HEK293 (cell line): ENCODE data around the gene TRMT61A.

Source experiments
- CTCF ChIA-PET: fragments of 350-600 bp; formaldehyde crosslinking; extraction: SDS; loops from one replicate; lab custom pipeline; 2021; ENCODE audit warnings: antibody characterized with exemption; lab: Yijun Ruan, JAX
- POLR2A ChIA-PET: fragments of 300-600 bp; formaldehyde crosslinking; extraction: SDS; loops from one replicate; lab custom pipeline; 2020; ENCODE audit warnings: antibody characterized with exemption, inconsistent platforms; lab: Yijun Ruan, JAX
- H3K27ac ChIP-seq: fragments of 200-500 bp; sonication (Bioruptor generic); 2 replicates; pipeline ENCODE4 v1.5.1; 2014; ENCODE audit warnings: low read depth, low read length, control low read depth, inconsistent platforms; ENCODE audit errors: extremely low read depth
- H3K36me3 ChIP-seq, 2 experiments: fragments of 200-500 bp in 1 of 2; sonication (Bioruptor generic) in 1 of 2; 1 replicate in 1 of 2; 2 replicates in 1 of 2; pipeline ENCODE4 v1.5.1; 2014 to 2017; ENCODE audit warnings: inconsistent platforms in 2 of 2, low read length in 2 of 2; ENCODE audit not compliant: control insufficient read depth in 2 of 2, insufficient read depth in 1 of 2
- H3K4me1 ChIP-seq: fragments of 200-500 bp; sonication (Bioruptor generic); 2 replicates; pipeline ENCODE4 v1.5.1; 2014; ENCODE audit warnings: mild to moderate bottlenecking, low read length, inconsistent platforms; ENCODE audit not compliant: control insufficient read depth, insufficient read depth
- H3K4me3 ChIP-seq: 2 replicates; pipeline ENCODE4 v1.5.1; 2011; ENCODE audit warnings: low read depth, mild to moderate bottlenecking, control low read depth, low read length, moderate library complexity
- H3K9me3 ChIP-seq: fragments of 200-500 bp; sonication (Bioruptor generic); 2 replicates; pipeline ENCODE4 v1.5.1; 2014; ENCODE audit warnings: low read depth, low read length, inconsistent platforms; ENCODE audit not compliant: control insufficient read depth, insufficient read depth
- IKZF3 ChIP-seq: fragments of 450-650 bp; IDR thresholded peaks from 2 replicates; pipeline ENCODE4 v1.5.0; 2018; ENCODE audit warnings: missing biosample characterization, mild to moderate bottlenecking, missing genetic modification characterization, moderate library complexity
- KLF10 ChIP-seq: fragments of 450-650 bp; IDR thresholded peaks from 2 replicates; pipeline ENCODE4 v1.5.1; 2018; ENCODE audit warnings: missing biosample characterization, mild to moderate bottlenecking, missing genetic modification characterization
- SALL2 ChIP-seq: fragments of 450-650 bp; formaldehyde crosslinking; IDR thresholded peaks from 2 replicates; pipeline ENCODE4 v1.5.0; 2017; ENCODE audit warnings: missing biosample characterization, mild to moderate bottlenecking, missing genetic modification characterization, borderline replicate concordance
- SCRT1 ChIP-seq: fragments of 450-650 bp; formaldehyde crosslinking; IDR thresholded peaks from 2 replicates; pipeline ENCODE4 v1.5.1; 2016; ENCODE audit warnings: missing biosample characterization, missing genetic modification characterization, borderline replicate concordance
- TRIM28 ChIP-seq: IDR thresholded peaks from 2 replicates; pipeline ENCODE4 v1.6.1; 2011; ENCODE audit warnings: low read length, control low read depth, borderline replicate concordance
- ZBTB20 ChIP-seq: fragments of 450-650 bp; formaldehyde crosslinking; IDR thresholded peaks from 2 replicates; pipeline ENCODE4 v1.5.1; 2016; ENCODE audit warnings: missing biosample characterization, missing genetic modification characterization
- ZFHX2 ChIP-seq: fragments of 450-650 bp; formaldehyde crosslinking; conservative IDR thresholded peaks from 2 replicates; pipeline ENCODE4 v1.5.1; 2016; ENCODE audit warnings: missing biosample characterization, missing genetic modification characterization
- ZFP3 ChIP-seq: fragments of 450-650 bp; formaldehyde crosslinking; IDR thresholded peaks from 2 replicates; pipeline ENCODE4 v1.5.1; 2016; ENCODE audit warnings: low read depth, missing biosample characterization, missing genetic modification characterization
- ZFP37 ChIP-seq: fragments of 450-650 bp; formaldehyde crosslinking; IDR thresholded peaks from 2 replicates; pipeline ENCODE4 v1.5.1; 2016; ENCODE audit warnings: missing biosample characterization, missing genetic modification characterization
- ZNF132 ChIP-seq: fragments of 450-650 bp; formaldehyde crosslinking; IDR thresholded peaks from 2 replicates; pipeline ENCODE4 v1.5.1; 2017; ENCODE audit warnings: missing biosample characterization, missing genetic modification characterization, borderline replicate concordance
- ZNF155 ChIP-seq: fragments of 450-650 bp; formaldehyde crosslinking; IDR thresholded peaks from 2 replicates; pipeline ENCODE4 v1.5.1; 2016; ENCODE audit warnings: missing biosample characterization, missing genetic modification characterization
- ZNF24 ChIP-seq: fragments of 450-650 bp; formaldehyde crosslinking; IDR thresholded peaks from 2 replicates; pipeline ENCODE4 v1.5.1; 2016; ENCODE audit warnings: missing biosample characterization, missing genetic modification characterization
- ZNF423 ChIP-seq: fragments of 450-650 bp; formaldehyde crosslinking; IDR thresholded peaks from 2 replicates; pipeline ENCODE4 v1.5.1; 2016; ENCODE audit warnings: missing biosample characterization, missing genetic modification characterization
- ZNF548 ChIP-seq: fragments of 450-650 bp; formaldehyde crosslinking; IDR thresholded peaks from 2 replicates; pipeline ENCODE4 v1.5.1; 2016; ENCODE audit warnings: missing biosample characterization, missing genetic modification characterization
- ZSCAN4 ChIP-seq: fragments of 450-650 bp; formaldehyde crosslinking; IDR thresholded peaks from 2 replicates; pipeline ENCODE4 v1.5.1; 2017; ENCODE audit warnings: missing biosample characterization, missing genetic modification characterization
- TF ChIP-seq, protein P1 (sequence below): fragments of 450-650 bp; formaldehyde crosslinking; IDR thresholded peaks from 2 replicates; pipeline ENCODE4 v1.5.1; 2016; ENCODE audit warnings: missing biosample characterization, missing genetic modification characterization, low read depth
- TF ChIP-seq, protein P2 (sequence below): fragments of 450-650 bp; formaldehyde crosslinking; IDR thresholded peaks from 2 replicates; pipeline ENCODE4 v1.5.1; 2016; ENCODE audit warnings: missing biosample characterization, missing genetic modification characterization, borderline replicate concordance
- TF ChIP-seq, protein P3 (sequence below): fragments of 450-650 bp; formaldehyde crosslinking; IDR thresholded peaks from 2 replicates; pipeline ENCODE4 v1.5.1; 2016; ENCODE audit warnings: missing biosample characterization, missing genetic modification characterization
- TF ChIP-seq, protein P4 (sequence below): fragments of 450-650 bp; formaldehyde crosslinking; IDR thresholded peaks from 2 replicates; pipeline ENCODE4 v1.5.1; 2016; ENCODE audit warnings: missing biosample characterization, missing genetic modification characterization

The TRMT61A gene

DNA sequence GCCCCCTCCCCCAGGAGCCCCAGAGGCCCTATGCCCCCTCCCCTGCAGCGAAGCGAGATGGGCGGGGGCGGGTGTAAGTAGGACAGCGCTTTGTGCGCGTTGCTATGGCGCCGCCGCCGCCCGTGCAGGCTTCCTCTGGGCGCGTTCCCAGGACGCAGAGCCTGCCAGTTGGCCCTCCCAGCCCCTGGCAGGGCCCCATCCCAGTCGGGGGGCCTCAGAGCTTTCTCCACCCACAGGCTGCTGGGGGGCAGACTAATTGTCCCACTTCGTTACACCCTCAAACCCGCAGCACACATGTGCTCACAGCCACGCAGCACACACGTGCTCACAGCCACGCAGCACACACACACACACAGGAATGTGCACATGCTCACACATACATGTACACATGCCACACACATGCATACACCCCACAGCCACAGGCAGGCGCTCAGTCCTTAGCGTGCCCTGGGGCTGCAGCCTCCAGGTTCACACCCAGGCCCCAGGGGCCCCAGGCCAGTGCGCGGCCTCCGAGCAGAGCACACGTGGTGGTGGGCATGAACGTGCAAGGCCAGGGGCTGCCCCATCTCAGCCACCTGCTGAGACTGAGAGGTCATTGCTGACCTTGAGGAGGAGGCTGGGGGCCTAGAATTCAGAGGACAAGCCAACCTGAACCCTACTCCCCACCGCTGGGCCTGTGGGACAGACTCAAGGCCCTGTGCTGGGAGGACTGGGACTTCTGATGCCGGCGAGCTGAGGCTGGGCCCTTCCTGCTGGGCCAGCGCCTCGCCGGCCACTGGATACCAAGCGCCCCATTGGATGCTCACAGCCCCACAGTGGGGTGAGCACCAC lies 15.6 kb downstream of the TRMT61A start:
- TF ChIP-seq ZFHX2 (tag by site-specific recombination) (peak; percentile 3; the same call in 1 of the 2 replicates), IKZF3 (tag by site-specific recombination) (no peak), ZSCAN4 (tag by site-specific recombination) (peak; percentile 56; the same call in 1 of the 2 replicates), ZFP37 (tag by site-specific recombination) (no peak), SALL2 (tag by site-specific recombination) (no peak), ZBTB20 (peak; percentile 24; the same call in 1 of the 2 replicates), KLF10 (tag by site-specific recombination) (no peak), ZNF132 (no peak)
- TF ChIP-seq, protein P1, sequence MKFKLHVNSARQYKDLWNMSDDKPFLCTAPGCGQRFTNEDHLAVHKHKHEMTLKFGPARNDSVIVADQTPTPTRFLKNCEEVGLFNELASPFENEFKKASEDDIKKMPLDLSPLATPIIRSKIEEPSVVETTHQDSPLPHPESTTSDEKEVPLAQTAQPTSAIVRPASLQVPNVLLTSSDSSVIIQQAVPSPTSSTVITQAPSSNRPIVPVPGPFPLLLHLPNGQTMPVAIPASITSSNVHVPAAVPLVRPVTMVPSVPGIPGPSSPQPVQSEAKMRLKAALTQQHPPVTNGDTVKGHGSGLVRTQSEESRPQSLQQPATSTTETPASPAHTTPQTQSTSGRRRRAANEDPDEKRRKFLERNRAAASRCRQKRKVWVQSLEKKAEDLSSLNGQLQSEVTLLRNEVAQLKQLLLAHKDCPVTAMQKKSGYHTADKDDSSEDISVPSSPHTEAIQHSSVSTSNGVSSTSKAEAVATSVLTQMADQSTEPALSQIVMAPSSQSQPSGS, result no peak
- TF ChIP-seq, protein P2, sequence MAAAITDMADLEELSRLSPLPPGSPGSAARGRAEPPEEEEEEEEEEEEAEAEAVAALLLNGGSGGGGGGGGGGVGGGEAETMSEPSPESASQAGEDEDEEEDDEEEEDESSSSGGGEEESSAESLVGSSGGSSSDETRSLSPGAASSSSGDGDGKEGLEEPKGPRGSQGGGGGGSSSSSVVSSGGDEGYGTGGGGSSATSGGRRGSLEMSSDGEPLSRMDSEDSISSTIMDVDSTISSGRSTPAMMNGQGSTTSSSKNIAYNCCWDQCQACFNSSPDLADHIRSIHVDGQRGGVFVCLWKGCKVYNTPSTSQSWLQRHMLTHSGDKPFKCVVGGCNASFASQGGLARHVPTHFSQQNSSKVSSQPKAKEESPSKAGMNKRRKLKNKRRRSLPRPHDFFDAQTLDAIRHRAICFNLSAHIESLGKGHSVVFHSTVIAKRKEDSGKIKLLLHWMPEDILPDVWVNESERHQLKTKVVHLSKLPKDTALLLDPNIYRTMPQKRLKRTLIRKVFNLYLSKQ (tag by site-specific recombination), result no peak
- TF ChIP-seq, protein P3, sequence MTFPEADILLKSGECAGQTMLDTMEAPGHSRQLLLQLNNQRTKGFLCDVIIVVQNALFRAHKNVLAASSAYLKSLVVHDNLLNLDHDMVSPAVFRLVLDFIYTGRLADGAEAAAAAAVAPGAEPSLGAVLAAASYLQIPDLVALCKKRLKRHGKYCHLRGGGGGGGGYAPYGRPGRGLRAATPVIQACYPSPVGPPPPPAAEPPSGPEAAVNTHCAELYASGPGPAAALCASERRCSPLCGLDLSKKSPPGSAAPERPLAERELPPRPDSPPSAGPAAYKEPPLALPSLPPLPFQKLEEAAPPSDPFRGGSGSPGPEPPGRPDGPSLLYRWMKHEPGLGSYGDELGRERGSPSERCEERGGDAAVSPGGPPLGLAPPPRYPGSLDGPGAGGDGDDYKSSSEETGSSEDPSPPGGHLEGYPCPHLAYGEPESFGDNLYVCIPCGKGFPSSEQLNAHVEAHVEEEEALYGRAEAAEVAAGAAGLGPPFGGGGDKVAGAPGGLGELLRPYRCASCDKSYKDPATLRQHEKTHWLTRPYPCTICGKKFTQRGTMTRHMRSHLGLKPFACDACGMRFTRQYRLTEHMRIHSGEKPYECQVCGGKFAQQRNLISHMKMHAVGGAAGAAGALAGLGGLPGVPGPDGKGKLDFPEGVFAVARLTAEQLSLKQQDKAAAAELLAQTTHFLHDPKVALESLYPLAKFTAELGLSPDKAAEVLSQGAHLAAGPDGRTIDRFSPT (tag by site-specific recombination), result no peak
- TF ChIP-seq, protein P4, sequence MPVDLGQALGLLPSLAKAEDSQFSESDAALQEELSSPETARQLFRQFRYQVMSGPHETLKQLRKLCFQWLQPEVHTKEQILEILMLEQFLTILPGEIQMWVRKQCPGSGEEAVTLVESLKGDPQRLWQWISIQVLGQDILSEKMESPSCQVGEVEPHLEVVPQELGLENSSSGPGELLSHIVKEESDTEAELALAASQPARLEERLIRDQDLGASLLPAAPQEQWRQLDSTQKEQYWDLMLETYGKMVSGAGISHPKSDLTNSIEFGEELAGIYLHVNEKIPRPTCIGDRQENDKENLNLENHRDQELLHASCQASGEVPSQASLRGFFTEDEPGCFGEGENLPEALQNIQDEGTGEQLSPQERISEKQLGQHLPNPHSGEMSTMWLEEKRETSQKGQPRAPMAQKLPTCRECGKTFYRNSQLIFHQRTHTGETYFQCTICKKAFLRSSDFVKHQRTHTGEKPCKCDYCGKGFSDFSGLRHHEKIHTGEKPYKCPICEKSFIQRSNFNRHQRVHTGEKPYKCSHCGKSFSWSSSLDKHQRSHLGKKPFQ (tag by site-specific recombination), result peak; percentile 52; the same call in 1 of the 2 replicates
- Histone ChIP-seq H3K9me3 (no peaks in the 10 kb centered on the region), H3K27ac (no peak overlapping the region), H3K4me3 (no peak overlapping the region), H3K4me1 (0 out of 2 replicates have a peak, but pooled peaks cover 5% of the 10 kb centered on the region), H3K36me3 (no peaks in the 10 kb centered on the region)
- POLR2A ChIA-PET, result interaction anchor here (0.5 to 1.2 kb wide), 2 partner anchors 16 to 26 kb away, joined by 3 read pairs; partner anchors contain the start of gene TRMT61A
- CTCF ChIA-PET, result interaction anchor here (2.6 to 6.0 kb wide), 3 partner anchors 24 to 42 kb away, joined by 10 to 48 read pairs (median 19); no protein-coding TSS in a partner anchor

DNA sequence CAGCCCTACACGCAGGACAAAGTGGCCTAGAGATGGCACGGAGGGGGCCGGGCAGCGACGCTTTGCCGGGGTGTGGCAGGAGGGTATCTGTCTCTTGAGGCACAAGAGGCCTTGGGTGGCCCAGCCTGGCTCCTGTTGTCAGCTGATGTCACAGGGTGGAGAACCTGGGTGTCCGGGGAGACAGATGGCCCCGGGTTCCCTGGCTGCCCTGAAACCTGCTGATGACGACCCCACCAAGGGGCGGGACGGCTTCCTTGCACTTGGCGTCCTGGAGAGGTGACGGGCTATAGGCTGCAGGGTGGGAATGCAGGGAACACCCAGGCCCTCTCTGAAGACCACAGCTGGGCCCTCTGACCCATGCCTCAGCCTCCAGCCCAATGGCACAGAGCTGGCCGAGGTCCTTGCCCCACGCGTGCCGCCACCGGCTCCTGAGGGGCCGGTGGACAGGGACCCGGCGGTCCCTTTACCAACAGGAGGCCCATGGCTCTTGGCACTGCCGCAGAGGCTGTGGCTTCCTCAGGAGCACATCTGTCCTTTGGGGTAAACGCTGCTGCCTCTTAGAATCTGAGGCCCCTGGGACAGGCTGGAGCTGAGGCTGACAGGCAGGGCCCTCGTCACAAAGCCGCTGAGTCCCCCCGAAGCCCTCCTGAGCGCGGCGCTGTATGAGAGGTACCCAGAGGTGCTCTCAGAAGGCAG lies 16.4 kb downstream of the TRMT61A start:
- no peak for TF ChIP-seq ZNF24 (tag by site-specific recombination)
- no peak for TF ChIP-seq TRIM28
- no peak for TF ChIP-seq ZNF423 (tag by site-specific recombination)
- no peak for TF ChIP-seq SCRT1 (tag by site-specific recombination)
- no peak for TF ChIP-seq ZFP3 (tag by site-specific recombination)
- no peak for TF ChIP-seq ZNF548 (tag by site-specific recombination)
- TF ChIP-seq, protein P4 (tag by site-specific recombination), result no peak
- TF ChIP-seq ZNF155 (tag by site-specific recombination), result no peak
- Histone ChIP-seq H3K4me1 (0 out of 2 replicates have a peak, but pooled peaks cover 3% of the 10 kb centered on the region), H3K4me3 (no peak overlapping the region), H3K27ac (no peak overlapping the region), H3K36me3 (no peaks in the 10 kb centered on the region), H3K9me3 (no peaks in the 10 kb centered on the region)
- ChIA-PET CTCF (interaction anchor here (0.6 to 6.0 kb wide), 11 partner anchors 9 to 585 kb away, joined by 3 to 48 read pairs (median 4); no protein-coding TSS in a partner anchor), POLR2A (interaction anchor here (1.2 to 2.4 kb wide), 2 partner anchors 23 to 27 kb away, joined by 5 to 12 read pairs; partner anchors contain the start of gene CKB)
